HG02610 (cell line): ENCODE measurements around the gene CDCA3.
"Not testable (repeated sequence)": the region's sequence is repeated elsewhere in the genome, so short reads cannot be mapped to it uniquely, and the experiment has no call there.

Experiments
- ATAC-seq: cut with Tn5 transposase; IDR thresholded peaks from one replicate; pipeline ENCODE4 v1.9.1; 2021; ENCODE audit warnings: mild to moderate bottlenecking, moderate library complexity; ENCODE audit not compliant: unreplicated experiment

Gene CDCA3

DNA sequence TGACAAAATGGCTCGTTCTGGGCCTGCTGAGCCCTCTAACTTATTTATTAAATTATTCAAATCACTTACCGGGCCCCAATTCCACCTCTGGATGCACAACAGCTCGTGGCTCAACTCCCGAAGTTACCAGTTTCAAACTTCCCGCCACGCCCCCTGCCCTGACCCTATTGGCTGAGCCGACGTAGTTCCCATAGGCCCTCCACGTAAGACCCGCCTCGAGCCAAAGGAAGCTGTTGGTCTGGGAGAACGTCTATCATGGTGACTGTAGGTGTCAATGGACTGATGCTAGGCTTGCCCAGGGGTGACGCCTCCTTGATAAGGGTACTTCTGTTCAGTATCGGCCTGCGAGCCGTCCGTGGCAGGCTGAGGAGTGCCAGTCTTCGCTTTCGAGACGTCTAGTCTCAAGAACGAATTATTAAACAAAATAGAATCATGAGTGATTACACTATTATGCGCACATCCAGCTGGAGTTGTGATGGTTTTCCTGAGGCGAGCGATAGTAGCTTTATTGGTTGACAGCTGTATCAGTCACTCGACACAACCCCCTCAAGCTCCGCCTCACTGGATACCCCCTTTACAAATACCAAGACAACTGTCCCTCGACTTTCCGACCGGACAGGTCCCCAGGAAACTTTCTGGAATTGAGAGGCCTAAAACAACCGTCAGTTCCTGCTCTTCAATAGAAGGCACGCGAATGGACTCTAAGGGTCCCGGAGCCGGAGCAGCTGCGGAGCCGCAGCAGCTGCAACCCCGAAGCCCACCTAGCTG is at the start of gene CDCA3:
Gene CDCA3 (minus strand): TSS at position 134 of the 768 bp plus-strand sequence. CDS start 334 bp downstream, outside the sequence.
- peak; percentile 57 for ATAC-seq

DNA sequence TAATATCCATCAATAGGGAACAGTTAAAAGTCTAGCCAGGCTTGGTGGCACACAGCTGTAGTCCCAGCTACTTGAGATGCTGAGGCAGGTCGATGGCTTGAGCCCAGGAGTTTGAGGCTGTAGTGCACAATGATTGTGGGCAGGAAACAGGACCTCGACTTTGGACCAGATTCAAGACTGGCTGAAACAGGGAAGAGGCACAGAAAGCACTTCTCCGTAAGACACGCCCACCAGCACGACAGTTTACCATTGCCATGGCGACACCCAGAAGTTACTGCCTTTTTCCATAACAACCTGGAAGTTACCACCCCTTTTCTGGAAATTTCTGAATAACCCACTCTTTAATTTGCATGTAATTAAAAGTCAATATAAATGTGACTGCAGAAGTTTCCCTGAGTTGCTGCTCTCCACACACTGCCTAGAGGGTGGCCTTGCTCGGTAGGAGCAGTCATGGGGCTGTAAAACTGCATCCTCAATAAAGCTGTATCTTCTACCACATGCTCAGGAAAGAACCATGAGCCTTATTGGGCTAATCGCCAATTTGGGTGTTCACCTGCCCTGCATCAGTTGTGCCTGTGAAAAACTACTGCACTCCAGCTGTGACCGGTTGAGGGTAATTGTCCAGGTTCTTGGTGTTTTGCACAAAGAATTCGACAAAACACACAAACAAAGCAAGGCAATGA is 48.9 kb upstream of the CDCA3 start:
- ATAC-seq: no peak

DNA sequence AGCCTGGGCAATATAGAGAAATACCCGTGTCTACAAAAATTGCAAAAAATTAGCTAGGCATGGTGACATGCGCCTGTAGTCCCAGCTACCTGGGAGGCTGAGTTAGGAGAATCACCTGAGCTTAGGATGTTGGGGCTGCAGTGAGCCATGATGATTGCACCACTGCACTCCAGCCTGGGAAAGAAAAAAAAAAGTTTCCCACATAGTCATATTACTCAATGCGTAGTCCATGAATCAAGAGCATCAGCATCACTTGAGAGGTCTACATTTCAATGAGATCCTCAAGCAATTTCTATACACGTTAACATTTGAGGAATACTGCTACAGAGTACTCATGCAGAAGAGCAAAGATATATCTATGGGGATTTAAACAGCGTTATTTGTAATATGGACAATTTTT is 48.3 kb upstream of the CDCA3 start:
- no peak for ATAC-seq

DNA sequence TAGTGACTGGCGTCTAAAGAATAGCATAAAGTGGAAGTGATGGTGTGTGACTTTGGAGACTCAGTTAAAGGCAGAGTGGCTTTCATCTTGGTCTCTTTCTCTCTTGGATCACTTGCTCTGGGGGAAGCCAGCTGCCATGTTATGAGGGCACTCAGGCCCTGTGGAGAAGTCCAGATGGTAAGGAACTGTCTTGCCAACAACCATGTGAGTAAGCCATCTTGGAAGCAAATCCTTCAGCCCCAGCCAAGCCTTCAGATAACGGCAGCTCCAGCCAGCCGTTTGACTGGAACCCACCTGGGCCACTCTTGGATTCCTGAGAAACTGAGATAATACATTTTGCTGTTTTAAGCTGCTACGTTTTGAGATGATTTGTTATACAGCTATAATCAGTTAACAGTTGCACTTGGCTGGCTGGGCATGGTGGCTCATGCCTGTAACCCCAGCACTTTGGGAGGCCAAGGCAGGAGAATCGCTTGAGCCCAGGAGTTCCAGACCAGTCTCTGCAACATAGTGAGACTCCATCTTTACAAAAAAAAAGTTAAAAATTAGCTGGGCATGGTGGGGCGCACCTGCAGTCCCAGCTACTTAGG is 45.9 kb upstream of the CDCA3 start:
- no peak for ATAC-seq

DNA sequence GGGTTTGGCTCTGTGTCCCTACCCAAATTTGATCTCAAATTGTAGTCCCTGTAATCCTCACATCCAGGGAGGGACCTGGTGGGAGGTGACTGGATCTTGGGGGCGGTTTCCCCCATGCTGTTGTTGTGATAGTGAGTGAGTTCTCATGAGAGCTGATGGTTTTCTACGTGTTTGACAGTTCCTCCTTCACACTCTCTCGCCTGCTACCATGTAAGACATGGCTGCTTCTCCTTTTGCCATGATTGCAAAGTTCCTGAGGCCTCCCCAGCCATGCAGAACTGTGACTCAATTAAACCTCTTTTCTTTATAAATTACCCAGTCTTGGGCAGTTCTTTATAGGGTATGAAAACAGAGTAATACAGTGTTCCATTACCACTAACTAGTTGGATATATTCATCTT is 43.2 kb upstream of the CDCA3 start:
- no peak for ATAC-seq

DNA sequence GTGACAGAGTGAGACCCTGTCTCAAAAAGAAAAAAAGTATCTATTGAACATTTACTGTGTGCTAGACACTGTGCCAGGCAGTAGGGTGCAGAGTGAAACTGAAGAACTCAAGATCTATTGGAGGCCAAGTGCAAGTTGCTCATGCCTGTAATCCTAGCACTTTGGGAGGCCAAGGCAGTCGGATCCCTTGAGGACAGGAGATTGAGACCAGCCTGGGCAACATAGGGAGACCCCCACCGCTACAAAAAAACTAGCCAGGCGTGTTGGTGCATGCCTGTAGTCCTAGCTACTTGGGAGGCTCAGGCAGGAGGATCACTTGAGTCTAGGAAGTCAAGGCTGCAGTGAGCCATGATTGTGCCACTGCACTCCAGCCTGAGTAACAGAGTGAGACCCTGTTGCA is 41.6 kb upstream of the CDCA3 start:
- ATAC-seq: not testable (repeated sequence)

DNA sequence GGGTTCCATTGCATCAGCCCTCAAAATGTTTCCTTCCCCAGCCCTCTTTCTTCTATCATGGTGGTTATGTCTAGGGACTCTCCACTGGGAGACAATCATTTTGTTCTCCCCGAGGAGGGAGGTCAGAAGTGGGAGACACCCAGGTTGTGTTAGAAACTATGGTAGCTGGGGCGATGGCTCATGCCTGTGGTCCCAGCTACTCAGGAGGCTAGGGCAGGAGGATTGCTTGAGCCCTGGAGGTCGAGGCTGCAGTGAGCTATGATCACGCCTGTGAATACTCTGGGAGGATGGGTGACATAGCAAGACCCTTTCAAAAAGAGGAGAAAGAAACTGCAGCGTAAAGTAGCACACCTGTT is 40.5 kb upstream of the CDCA3 start:
- no peak for ATAC-seq

DNA sequence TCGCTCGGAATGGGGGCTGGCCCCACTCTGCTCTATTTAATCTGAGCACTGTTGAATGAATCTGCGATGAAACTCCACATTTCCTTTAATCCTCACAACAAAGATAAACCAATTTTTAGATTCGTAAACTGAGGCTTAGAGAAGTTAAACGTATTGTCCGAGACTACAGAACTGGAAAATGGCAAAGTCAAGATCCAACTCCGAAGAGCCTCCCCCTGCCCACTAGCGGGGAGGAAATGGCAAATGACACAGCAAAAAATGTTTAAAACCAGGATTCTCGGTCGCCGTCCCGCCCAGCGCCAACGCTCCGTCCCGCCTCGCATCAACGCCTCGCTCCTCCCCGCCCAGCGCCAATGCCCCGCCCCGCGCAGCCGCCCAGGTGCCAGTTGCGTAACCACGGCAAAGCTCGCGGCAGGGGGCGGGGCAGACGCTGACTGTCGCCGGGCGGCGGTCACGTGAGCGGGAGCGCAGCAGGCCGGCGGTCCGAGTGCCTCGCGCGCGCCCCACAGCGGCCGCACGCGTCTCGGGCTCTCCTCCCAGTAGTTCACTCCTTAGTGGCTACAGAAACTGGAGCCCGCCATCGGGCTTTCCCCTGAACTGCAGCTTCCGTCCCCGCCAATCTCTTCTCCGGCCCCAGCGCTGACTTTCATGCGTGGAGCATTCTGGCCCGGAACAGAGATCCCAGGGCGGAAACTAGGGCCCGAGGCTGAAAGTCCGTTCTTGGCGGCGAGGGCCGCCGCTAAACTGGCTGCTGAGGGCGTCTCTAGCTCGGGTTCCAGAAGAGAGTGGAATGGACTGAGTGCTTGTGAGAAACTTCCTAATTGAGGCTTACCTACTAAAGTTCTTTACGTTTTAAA is 39.9 kb upstream of the CDCA3 start:
- ATAC-seq: peak; percentile 91

DNA sequence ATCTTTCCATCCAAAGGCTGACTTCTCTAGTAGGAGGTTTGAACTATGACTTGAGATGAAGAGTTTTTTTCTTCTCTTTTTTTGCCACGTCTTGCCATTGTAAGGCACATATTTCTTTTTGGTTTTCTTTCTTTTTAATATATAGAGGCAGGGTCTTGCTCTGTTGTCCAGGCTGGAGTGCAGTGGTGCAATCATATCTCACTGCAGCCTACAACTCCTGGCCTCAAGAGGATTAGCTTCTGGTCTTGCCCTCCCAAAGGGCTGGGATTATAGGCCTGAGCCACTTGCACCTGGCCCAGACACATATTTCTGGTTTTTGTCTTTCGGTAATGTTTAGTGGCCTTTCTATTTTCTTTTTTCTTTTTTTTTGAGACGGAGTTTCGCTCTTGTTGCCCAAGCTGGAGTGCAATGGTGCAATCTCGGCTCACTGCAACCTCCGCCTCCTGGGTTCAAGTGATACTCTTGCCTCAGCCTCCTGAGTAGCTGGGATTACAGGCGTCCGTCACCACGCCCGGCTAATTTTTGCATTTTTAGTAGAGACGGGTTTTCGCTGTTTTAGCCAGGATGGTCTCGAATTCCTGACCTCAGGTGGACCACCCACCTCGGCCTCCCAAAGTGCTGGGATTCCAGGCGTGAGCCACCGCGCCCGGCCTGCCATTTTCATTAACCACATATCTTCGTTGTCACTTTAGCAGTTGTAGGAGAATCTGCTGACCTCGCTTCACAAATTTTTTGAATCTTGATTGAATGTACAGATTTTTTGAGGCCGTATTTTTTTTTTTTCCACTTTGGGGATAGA is 38.9 kb upstream of the CDCA3 start:
- not testable (repeated sequence) for ATAC-seq

DNA sequence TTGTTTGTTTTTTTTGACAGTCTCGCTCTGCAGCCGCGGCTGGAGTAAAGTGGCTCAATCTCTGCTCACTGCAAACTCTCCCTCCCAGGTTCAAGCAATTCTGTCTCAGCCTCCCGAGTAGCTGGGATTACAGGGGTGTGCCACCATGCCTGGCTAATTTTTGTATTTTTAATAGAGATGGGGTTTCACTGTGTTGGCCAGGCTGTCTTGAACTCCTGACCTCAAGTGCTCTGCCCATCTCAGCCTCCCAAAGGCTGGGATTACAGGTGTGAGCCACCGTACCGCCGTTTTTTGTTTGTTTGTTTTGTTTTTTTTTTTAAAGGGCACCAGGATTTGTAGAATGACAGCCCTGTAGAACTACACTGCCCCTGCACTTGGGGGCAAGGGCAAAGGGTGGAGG is 37.7 kb upstream of the CDCA3 start:
- not testable (repeated sequence) for ATAC-seq

DNA sequence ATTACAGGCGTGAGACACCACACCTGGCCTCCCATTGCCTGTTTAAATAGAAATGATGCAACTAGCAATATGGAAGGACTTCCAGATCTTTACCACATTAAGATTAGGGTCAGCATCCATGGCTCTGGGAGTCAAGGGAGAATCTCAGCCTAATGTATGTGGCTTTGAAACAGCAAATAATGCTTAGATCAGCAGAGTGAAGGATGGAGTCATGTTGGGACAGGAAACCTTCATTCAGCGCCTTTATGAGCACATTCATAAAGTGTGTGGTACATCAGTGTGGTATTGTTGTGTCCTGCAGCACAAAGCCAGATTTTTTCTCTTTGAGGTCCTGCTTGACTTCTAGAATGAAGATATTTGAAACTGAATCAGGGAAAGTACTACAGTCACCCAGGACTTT is 37.3 kb upstream of the CDCA3 start:
- ATAC-seq: no peak

DNA sequence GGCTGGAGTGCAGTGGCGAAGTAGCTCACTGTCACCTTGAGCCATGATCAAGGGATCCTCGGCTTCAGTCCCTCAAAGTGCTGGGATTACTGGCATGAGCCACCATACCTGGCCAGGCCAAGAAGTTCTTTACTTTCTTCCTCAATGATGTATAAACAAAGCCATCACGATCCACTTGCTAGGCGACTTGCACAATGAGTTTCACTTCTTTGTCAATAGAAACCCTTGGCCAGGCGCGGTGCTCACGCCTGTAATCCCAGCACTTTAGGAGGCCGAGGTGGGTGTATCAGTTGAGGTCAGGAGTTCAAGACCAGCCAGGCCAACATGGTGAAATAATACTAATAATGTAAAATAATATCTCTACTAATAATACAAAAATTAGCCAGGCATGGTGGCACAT is 36.4 kb upstream of the CDCA3 start:
- ATAC-seq: no peak

DNA sequence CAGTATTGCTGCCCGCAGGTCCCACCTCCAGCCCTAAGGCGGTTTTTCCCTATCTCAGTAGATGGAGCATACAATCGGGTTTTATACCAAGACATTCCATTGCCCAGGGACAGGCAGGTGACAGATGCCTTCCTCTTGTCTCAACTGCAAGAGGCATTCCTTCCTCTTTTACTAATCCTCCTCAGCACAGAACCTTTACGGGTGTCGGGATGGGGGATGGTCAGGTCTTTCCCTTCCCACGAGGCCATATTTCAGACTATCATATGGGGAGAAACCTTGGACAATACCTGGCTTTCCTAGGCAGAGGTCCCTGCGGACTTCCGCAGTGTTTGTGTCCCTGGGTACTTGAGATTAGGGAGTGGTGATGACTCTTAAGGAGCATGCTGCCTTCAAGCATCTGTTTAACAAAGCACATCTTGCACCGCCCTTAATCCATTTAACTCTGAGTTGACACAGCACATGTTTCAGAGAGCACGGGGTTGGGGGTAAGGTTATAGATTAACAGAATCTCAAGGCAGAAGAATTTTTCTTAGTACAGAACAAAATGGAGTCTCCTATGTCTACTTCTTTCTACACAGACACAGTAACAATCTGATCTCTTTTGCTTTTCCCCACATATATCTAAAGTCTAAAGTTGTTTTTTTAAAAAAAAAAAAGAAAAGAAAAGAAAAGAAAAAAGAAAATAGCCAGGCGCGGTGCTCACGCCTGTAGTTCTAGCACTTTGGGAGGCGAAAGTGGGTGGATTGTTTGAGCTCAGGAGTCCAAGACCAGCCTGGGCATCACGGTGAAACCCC is 35.3 kb upstream of the CDCA3 start:
- ATAC-seq: not testable (repeated sequence)

DNA sequence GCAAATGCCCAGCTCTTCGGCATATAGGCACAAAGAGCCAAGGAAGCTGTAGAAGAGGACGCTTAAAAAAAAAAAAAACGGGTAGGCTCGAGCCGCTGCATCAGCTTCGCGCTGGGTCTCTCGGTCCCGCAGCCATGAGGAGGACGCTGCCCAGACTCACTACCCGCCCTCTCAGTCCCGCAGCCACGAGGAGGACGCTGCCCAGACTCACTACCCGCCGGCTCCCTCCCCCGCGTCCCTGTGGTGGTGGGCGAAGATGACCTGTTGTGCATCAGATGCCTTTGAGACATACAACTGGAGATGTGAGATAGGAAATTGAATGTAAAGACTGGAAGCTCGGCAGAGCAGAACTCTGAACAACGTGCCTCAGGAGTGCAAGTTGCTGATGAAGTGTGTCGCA is 33.5 kb upstream of the CDCA3 start:
- no peak for ATAC-seq

DNA sequence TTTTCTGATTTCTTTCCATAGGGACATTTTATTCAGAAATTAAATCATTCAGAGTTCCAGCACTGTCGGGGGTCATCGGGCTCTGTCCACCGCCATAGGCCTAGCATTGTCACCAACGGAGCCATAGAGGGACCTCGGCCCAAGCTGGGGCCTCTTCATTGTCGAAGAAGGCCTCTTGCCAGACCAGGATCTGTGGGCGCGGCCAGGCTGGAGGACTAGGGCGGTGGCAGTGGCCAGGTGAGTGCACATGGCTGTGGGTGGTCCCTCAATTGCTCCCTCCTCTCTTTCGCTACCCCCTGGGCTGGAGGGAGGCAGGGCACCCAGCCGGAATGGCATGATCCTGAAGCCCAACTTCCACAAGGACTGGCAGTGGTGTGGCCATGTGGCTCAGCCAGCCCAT is 32.6 kb upstream of the CDCA3 start:
- ATAC-seq: no peak

DNA sequence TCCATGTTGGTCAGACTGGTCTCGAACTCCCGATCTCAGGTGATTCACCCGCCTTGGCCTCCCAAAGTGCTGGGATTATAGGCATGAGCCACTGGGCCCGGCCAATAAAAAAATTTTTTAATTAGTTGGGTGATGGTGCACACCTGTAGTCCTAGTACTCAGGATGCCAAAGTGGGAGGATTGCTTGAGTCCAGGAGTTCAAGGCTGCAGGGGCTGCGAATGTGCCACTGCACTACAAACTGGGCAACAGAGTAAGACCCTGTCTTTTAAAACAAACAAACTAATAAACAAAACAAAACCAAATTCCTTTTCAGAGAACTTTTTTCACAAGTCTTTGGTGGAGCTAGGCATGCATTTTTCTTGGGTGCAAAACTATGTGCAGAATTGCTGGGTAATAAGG is 32.2 kb upstream of the CDCA3 start:
- ATAC-seq: no peak

DNA sequence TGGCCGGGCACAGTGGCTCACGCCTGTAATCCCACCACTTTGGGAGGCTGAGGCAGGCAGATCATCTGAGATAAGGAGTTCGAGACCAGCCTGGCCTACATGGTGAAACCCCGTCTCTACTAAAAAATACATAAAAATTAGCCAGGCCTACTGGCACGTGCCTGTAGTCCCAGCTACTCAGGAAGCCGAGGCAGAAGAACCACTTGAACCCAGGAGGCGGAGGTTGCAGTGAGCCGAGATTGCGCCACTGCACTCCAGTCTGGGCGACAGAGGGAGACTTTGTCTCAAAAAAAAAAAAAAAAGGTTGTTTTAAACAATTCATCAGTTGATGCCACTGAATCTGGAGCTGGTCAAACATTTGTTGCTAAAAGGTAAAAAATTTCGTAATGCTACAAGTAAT is 28.7 kb upstream of the CDCA3 start:
- ATAC-seq: not testable (repeated sequence)

DNA sequence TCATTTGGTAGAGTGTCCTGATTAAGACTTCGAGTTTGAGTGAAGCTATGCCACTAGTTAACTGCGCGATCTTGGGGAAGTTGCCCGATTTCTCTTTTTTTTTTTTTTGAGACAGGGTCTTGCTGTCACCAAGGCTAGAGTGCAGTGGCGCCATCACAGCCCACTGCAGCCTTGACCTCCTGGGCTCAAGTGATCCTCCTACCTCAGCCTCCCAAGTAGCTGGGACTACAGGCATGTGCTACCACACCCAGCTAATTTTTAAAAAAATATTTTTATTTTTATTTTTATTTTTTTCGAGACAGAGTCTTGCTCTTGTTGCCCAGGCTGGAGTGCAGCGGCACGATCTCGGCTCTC is 22.9 kb upstream of the CDCA3 start:
- not testable (repeated sequence) for ATAC-seq

DNA sequence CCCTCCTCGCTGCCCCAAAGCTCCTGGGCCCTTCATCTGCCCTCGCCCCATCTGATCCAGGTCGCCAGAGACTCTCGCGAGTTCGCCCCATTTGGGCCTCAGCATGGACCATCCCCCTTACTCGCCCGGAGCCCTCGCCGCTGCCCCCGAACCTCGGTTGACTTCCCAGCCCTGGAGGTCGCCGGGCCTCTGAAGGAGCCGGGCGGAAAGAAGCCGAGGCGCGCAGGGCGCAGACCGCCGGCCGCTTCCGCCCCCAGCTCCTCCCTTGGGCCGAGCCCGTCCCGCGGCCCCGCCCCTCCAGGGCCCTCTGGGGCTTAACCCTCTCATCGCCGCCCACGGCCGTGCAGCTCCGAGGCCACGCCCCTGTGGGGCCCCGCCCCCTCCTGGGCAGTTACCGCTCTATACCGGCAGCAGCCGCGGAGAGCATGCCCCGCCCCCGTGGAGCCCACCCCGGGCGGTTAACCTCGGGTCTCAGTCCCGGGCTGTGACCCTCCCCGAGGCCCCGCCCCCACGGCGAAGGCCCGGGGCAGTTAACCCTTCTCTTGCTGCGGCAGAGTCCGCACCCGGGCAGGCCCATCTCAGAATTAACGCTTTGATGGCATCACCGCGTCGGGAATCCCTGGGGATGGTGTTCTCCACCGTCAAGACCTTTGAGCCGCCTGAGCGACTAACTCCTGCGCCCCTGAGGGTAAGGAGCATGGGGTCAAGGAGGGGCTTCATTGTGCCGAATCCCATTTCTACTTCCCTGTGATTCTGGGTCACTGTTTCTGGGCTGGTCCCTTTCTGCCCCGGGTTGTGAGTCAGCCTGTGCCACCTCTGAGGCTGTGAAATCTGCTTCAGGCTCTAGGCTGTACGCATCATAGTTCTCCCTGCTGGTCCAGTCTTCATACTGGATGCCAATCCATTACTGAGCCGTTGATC is 22.3 kb upstream of the CDCA3 start, which contains the start of gene SPSB2:
Gene SPSB2 (minus strand): TSS at position 210 of the 921 bp plus-strand sequence. CDS start 402 bp downstream, outside the sequence.
- peak; percentile 80 for ATAC-seq
